Posterior cingulate gyrus (tissue), 11 donors: Measurements from ENCODE around the gene CADM2.
"Not testable (repeated sequence)": the region's sequence is repeated elsewhere in the genome, so short reads cannot be mapped to it uniquely, and the experiment has no call there.

Experiments used
- DNase-seq, 10 donors: peaks; one replicate each; pipeline versions ENCODE4 v3.0.0 to v3.0.0-alpha.2; 2020 to 2021; ENCODE audit warnings: mixed read lengths in 3 of 10
- intact Hi-C: fragments of 100-400 bp; cut with DNase I; formaldehyde crosslinking; loops from one replicate; pipeline ENCODE4 v1.15.1; 2023

CADM2 gene

DNA sequence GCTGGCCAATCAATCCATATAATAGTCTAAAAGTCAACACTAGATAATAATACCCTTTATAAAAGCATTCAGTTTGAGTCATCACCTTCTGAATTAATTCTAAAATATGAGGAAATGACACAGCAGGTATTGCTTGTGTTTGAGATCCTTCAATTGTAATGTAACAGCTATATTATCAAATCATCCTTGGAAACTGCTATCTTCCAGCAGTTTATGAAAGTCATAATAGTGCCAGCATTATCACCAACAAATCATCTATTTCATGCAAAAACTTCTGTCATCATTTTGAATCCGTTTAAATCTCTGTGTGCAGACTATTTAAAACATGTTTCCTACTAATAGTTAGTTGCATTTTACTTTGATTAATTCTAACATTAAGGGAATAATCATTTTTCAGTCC lies 468.7 kb downstream of the CADM2 start:
- no peak for DNase-seq
- intact Hi-C loops: no loop called here

DNA sequence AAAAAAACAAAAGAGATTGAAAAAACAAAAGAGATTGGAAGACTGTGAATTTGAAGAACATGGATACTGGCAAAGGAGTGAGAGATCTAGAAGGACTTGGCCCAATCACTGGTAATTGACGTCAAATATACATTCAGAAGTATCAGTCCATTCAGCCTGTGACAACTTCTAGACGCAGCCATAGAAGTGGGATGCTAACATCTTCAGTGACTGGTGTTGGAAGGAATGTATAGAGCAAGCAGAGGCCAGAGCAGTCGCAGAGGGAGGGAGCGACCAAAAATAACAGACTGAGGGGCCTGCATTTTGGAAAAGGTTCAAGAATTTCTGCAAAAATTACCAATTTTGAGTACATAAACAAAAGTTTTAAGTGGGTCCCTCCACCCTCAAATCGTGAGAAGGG lies 473.3 kb downstream of the CADM2 start:
- DNase-seq: no peak
- intact Hi-C loops: no loop called here

DNA sequence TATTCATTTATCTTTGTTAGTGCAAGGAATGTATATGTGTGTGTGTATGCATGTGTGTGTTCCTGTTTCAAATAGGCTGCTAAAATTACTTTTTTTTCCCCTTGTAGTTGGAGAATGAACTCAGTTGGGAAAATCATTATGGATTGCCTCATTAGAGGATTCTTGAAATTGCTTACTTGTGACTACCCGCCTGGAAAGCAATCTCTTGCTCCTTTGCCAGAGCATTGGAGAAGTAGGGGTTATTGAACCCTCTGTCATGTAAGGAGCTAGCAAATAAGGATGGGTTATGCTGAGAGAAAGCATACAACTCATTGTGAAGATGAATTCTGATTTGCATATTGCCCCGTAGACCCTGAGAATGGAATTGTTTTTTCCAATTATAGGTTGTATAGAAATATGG lies 474.5 kb downstream of the CADM2 start:
- no peak for DNase-seq

DNA sequence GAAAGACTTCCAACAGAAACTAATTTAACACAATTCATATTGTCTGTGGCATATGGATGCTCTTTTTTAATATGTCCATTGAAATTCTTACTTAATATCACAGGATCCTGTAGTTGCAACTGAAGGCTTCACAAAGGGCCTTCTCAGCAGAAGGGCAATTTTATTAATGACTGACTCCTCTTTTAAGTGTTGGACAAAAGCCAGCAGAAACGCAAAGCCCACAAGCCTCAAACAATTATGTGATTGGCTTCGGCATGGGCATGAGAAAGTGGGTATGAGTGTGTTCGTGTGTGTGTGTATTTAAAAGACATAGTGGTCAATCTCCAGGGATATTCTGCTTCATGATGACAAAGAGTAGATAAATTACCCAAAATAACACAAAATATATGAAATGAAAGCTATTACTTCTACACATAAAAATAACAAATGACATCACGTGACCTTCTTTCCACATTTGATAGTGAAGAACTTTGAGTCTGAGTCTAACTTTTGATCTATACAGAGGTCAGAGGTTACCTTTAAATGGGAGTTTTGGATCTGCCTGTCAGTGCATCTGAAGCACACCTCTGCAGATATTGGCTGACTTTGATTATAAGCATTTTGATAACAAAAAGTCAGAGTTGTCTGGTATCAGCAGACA lies 496.9 kb downstream of the CADM2 start:
- intact Hi-C loops: no loop called here
- DNase-seq: no peak

More for the DNA sequence above, 474.5 kb downstream of the CADM2 start:
- intact Hi-C loops: no loop called here

DNA sequence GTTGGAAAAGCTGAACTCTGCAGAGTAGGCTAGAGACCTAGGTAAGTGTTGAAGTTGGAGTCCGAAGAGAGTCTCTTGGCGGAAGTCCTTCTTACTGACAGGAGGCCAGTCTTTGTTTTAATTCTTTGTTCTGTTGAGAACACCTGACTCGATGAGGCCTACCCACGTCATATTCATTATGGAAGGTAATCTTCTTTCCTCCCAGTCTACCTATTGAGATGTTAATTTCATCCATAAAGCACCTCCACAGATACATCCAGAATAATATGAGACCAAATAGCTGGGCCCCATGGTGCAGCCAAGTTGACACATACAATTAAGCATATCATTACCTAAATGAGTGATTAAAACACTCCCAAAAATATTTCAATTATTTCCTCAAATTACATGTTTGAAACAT lies 515.5 kb downstream of the CADM2 start:
- intact Hi-C loops: no loop called here
- no peak for DNase-seq

DNA sequence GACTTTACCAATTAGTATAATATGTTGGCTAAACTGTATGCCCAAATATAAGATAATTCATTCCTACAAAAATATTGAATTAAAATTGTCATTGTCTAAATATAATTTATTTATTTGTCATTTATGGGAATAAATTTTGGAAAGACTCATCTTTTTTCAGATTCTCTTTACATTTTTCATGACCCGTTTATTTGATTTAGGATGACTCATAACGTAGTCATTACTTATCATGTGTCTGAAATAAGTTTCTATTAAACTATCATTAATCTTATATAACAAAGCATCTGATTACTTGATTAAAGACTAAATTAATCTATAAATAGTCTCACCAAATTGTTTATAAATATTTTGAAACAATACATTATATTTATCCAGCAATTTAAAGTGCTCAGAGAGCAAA lies 516.6 kb downstream of the CADM2 start:
- no peak for DNase-seq
- intact Hi-C loops: no loop called here

DNA sequence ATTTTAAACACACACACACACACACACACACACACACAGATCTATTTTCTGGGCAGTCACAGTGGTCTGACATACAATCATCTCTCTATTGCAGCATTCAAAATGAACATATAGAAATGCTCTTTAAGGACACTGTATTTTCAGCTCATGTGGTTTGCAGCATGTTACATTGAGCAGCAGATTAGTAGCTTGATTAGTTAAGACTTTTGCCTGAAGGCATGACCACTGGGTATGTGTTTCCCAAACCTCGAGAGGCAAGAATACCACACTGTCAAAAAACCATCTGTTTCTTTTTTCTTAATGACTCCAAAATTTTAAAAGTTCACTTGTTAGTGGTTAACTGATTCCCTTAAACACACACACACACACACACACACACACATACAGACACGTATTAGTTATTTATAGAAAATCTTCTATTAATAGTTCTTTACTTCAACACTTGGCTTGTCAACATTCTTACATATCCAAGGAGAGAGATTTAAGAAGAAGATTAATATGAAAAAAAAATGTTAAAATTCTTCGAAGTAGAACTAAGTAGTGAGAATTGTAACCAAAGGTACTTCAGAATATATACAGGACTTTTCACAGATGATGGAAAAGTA lies 518.2 kb downstream of the CADM2 start:
- no peak for DNase-seq
- intact Hi-C loops: no loop called here

DNA sequence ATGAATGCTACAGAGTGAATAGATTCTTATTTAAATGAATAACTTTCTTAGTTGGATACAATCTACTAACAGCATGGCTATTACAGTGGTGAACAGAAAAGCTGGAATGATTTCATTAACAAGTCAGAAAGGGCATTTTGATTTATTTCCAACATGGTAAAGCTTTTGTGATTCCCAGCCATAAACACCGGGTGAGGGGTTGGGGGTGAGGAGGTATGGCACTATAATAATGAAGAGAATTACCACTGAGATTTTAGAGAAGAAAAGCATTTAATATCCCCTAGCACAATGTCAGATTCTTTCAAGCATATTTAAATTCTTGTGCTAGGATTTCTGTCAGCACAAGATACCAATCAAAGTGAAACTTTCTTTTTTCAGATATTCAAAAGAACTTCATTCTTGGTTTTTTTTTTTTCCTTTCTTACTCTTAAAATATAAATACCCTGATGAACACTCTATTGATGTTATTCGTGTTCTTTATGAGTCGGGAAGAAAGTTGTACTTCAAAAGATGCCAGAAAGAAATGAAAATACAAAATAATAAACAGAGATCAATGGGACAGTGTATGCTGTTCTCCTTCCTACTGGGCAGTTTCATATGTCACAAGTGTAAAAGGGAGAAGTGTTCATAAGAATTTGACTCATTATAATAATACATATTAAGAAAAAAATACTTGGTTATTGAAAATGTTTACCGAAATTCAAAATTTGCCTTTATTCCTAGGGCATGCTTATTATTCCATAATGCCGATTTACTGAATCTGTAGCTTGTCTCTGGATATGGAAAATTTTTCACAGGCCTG lies 522.8 kb downstream of the CADM2 start:
- intact Hi-C loops: no loop called here
- no peak for DNase-seq

DNA sequence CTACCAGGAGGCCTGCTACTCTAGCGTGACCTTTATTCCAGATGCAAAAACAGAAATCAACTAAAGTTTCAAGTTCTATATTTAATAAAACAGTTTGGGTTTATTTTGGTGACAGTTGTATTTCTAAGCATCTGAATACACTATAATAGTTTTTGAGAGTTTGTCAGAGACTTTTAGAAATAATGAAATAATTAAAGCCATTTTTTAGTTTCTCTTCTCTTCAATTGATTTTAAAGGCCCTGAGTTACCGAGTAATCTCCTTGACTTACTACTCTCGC lies 523.4 kb downstream of the CADM2 start:
- DNase-seq: no peak
- intact Hi-C loops: no loop called here

DNA sequence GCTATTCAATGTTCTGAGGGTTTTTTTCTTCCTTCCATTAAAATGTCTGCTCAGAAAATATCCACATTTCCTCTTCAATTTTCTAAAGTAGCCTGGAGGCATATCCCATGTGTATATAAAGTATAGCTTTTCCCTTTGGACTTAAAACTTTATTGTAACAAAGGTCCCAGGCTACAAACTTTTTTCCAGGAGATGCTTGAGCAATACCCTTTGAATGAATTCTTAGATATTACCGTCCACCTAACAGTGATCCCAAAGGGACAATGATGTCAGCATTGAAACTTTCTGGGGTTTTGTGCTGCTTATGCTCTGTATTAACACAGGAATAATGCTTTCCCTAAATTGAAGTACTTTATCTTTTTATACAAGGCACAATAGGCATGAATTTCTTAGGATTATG lies 525.2 kb downstream of the CADM2 start:
- no peak for DNase-seq
- intact Hi-C loops: no loop called here

DNA sequence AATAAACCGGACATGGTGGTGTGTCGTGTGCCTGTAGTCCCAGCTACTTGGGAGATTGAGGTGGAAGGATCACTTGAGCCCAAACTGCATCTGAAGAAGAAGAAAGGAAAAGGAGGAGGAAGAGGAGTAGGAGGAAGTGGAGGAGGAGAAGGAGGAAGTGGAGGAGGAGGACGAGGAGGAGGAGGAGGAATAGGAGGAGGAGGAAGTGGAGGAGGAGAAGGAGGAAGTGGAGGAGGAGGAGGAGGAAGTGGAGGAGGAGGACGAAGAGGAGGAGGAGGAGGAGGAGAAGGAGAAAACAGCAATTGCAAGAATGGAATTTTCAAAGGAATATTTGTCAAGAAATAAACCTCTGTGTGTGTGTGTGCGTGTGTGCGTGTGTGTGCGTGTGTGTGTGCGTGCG lies 528.6 kb downstream of the CADM2 start:
- DNase-seq: no peak
- intact Hi-C loops: no loop called here

DNA sequence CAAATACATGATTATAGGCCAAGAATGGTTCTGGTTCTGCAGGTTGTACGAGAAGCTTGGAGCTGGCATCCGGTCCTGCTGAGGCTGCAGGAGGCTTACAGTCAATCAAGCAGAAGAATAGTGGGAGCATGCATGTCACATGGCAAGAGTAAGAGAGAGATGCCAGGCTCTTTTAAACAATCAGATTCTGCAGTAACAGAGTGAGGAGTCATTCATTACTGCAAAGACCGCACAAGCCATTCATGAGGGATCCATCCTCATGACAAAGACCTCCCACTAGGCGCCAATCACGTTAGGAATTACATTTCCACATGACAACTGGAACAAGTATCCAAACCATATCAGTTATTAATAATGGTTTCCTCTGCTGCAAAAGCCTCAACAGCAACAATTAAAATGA lies 536.8 kb downstream of the CADM2 start:
- DNase-seq: no peak
- intact Hi-C loops: no loop called here

DNA sequence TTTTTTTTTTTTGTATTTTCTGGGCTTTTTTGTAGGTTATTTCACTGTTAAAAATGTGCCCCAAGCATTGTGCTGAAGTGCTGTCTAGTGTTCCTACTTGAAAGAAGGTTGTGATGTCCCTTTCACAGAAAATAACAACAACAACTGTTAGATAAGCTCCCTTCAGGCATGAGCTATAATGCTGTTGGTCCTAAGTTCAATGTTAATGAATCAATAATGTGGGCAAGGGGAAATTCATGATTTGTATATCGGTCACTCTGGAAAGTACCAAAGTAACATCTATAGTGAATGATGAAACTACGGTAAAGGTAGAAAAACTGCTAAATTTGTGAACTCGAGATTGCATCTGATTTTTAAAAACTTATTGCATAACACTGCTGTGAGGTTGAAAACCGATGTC lies 539.4 kb downstream of the CADM2 start:
- intact Hi-C loops: no loop called here
- no peak for DNase-seq

DNA sequence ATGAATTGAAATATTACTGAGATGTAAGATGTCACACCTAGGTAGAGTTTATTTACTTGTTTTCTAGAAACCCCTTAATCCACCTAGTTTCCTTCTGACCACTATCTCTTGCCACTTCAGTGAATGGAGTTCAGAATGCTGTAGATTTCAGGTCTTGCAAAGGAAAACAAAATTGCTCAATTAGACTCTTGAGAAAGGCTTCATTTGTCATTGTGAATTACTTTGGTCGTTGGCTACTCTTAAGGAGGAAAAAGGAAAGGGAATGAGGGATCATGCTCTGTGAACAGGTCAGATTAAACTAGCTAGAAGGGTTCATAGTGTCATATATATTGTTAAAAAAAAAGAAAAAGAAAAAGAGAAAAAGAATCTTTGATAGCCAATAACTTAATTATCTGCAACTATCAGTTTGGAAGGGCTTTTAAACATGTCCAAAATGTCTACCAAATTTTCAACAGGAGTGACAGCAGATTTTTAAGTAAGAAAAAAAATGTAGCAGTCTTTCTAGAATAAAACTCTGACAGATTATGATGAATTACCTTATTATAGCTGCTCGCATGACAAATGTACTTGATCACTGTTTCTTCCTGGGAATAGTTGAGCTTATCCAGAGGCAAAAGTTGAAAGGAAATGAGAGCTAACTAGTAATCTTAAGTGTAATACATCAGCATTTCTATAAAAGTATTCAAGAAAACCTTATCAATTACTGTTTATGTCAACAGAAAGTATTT lies 543.5 kb downstream of the CADM2 start:
- intact Hi-C loops: no loop called here
- no peak for DNase-seq

DNA sequence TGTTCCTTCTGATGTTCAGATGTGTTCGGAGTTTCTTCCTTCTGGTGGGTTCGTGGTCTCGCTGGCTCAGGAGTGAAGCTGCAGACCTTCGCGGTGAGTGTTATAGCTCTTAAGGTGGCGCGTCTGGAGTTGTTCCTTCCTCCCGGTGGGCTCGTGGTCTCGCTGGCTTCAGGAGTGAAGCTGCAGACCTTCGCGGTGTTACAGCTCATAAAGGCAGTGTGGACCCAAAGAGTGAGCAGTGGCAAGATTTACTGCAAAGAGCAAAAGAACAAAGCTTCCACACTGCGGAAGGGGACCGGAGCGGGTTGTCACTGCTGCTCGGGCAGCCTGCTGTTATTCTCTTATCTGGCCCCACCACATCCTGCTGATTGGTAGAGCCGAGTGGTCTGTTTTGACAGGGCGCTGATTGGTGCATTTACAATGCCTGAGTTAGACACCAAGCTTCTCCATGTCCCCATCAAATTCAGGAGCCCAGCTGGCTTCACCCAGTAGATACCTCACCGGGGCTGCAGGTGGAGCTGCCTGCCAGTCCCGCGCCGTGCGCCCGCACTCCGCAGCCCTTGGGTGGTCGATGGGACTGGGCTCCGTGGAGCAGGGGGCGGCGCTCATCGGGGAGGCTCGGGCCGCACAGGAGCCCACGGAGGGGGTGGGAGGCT lies 545.5 kb downstream of the CADM2 start:
- peak in 1 of 10 donors; percentile 71 for DNase-seq
- intact Hi-C loops: not testable (repeated sequence)

DNA sequence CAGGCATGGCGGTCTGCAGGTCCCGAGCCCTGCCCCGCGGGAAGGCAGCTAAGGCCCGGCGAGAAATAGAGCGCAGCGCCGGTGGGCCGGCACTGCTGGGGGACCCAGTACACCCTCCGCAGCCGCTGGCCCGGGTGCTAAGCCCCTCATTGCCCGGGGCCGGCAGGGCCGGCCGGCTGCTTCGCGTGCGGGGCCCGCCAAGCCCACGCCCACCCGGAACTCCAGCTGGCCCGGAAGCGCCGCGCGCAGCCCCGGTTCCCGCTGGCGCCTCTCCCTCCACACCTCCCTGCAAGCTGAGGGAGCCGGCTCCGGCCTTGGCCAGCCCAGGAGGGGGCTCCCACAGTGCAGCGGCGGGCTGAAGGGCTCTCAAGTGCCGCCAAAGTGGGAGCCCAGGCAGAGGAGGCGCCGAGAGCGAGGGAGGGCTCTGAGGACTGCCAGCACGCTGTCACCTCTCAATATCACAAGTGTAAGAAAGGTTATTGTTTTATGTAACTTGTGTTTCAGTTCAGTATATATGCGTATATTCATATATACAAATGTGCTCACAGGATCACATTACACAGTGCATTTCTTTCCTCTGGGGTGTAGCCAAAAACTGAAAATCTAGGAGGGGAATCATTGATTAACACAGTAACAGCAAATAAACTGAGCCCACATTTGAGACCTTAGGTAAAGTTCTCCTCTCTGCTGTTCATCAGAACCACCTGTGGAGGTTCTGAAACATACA lies 546.2 kb downstream of the CADM2 start:
- intact Hi-C loops: not testable (repeated sequence)
- peak in 1 of 10 donors; percentile 54 for DNase-seq

DNA sequence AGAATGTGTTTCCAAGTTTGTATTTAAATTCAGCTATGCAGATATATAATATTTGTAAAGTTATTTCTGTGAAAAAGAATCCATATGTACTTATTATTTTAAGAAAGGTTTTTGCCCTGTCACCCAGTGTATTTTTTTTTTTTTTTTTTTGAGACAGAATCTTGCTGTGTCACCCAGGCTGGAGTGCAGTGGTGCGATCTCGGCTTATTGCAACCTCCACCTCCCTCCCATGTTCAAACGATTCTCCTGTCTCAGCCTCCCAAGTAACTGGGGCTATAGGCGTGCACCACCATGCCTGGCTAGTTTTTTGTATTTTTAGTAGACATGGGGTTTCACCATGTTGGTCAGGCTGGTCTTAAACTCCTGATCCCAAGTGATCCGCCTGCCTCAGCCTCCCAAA lies 548.3 kb downstream of the CADM2 start:
- intact Hi-C loops, DNase-seq: not testable (repeated sequence)

DNA sequence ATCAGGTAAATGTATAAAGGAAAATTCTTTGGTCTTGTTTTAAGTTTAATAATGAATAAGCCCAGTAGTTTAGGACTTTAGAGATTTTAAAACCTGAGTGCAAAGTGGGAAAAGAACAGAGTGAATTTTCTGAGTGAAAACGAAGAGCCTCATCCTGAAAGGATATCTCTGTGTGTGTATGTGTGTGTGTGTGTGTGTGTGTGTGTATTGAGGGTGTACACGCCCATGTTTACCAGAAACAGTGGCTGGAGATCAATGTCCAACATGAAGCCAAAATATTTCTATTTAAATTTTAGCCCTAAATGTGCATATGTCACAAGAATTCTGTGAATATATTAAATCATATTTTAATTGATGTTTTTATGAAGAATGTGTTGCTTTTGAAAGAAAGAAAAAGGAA lies 549.9 kb downstream of the CADM2 start:
- intact Hi-C loops: no loop called here
- DNase-seq: no peak

DNA sequence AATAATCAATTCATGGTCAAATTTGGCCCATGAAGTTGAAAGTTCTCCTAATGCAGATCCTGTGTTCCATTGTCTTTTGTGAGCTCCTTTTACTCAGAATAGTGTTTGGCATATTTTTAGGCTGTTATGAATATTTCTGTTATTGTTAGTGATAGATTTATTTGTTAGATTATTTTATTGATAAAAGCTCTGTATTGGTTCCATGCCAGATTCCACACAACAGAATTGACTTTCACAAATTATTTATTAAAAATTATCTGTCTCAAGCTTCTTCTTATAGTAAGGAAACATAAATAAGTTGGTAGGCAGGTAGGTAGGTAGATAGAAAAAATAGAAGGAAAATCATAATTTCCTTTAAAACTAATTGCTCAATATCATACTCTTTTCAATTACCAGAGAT lies 557.4 kb downstream of the CADM2 start:
- intact Hi-C loops: no loop called here
- DNase-seq: no peak

DNA sequence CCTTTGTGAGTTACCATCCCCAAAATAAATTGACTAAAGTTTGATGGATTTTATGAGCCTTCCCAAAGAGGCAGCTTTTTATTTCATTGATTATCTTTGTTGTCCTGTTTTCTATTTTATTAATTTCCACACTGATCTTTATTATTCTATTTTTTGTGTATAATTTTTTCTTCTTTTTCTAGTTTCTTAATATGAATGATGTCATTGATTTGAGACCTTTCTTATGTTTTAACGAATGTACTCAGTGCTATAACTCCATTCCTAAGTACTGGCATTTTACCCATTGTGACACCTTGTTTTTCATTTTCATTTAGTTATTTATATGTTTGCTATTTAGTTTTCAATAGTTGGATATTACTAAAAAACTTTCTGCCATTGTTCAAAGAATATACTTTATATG lies 565.3 kb downstream of the CADM2 start:
- no peak for DNase-seq
- intact Hi-C loops: no loop called here
